Hepatocyte (in vitro differentiated cells): Measurements from ENCODE around the gene LINGO1.

Source experiments
- CTCF ChIP-seq: fragments of 200-600 bp; sonication (generic); IDR thresholded peaks from 2 replicates; pipeline ENCODE4 v1.5.1; 2016; ENCODE audit warnings: antibody characterized with exemption, mild to moderate bottlenecking; ENCODE audit not compliant: poor library complexity
- EZH2phosphoT487 ChIP-seq: fragments of 200-600 bp; sonication (generic); IDR thresholded peaks from one replicate; pipeline ENCODE4 v1.6.1; 2018; ENCODE audit warnings: antibody characterized with exemption, mild to moderate bottlenecking, low read depth, moderate library complexity; ENCODE audit not compliant: unreplicated experiment, severe bottlenecking

GRCh38 chr15:77573802-77574201, 58.9 kb downstream of the LINGO1 start:
- TF ChIP-seq CTCF = no peak
- TF ChIP-seq EZH2phosphoT487 = no peak
